GM12878 (cell line): ENCODE results near the gene HK2. TPM values are rescaled to one million over a fixed set of nuclear protein-coding genes. Genes with fewer than 3 reads are reported as not detected.
A peak's percentile ranks its signal among the peaks of the same experiment; 100 is the strongest.

Experiments
- BCL3 ChIP-seq: IDR thresholded peaks from 2 replicates; pipeline ENCODE4 v1.6.1; 2011; ENCODE audit warnings: borderline replicate concordance, low read depth, mild to moderate bottlenecking, moderate library complexity, low read length; ENCODE audit not compliant: insufficient read depth, poor library complexity, severe bottlenecking
- BCLAF1 ChIP-seq: fragments of 450-650 bp; IDR thresholded peaks from 2 replicates; pipeline ENCODE4 v1.6.1; 2017; ENCODE audit warnings: antibody characterized with exemption, mild to moderate bottlenecking, moderate library complexity
- CBFB ChIP-seq: IDR thresholded peaks from 2 replicates; pipeline ENCODE4 v1.6.1; 2016; ENCODE audit warnings: antibody characterized with exemption, low read depth
- FOS ChIP-seq: IDR thresholded peaks from 3 replicates; pipeline ENCODE4 v1.6.1; 2011; ENCODE audit warnings: borderline replicate concordance; ENCODE audit not compliant: insufficient read length; ENCODE audit errors: extremely low read depth
- GABPA ChIP-seq: IDR thresholded peaks from 2 replicates; pipeline ENCODE4 v1.6.1; 2014; ENCODE audit warnings: antibody characterized with exemption, low read depth, mild to moderate bottlenecking, inconsistent platforms
- HDAC2 ChIP-seq: fragments of 200-600 bp; sonication (generic); IDR thresholded peaks from 2 replicates; pipeline ENCODE4 v1.6.1; 2017
- HDGF ChIP-seq: fragments of 450-650 bp; IDR thresholded peaks from 2 replicates; pipeline ENCODE4 v1.6.1; 2016; ENCODE audit warnings: antibody characterized with exemption
- IRF3 ChIP-seq: fragments of 450-650 bp; IDR thresholded peaks from 2 replicates; pipeline ENCODE4 v1.6.1; 2014; ENCODE audit warnings: mild to moderate bottlenecking
- JUND ChIP-seq: IDR thresholded peaks from 2 replicates; pipeline ENCODE4 v1.6.1; 2012; ENCODE audit warnings: low read depth, mild to moderate bottlenecking, low read length, improper control_type of control experiment, moderate library complexity
- NFYA ChIP-seq: IDR thresholded peaks from 2 replicates; pipeline ENCODE4 v1.6.1; 2011; ENCODE audit warnings: low read depth, mild to moderate bottlenecking, low read length, improper control_type of control experiment, borderline replicate concordance
- PBX3 ChIP-seq: IDR thresholded peaks from 2 replicates; pipeline ENCODE4 v1.6.1; 2011; ENCODE audit warnings: mild to moderate bottlenecking, low read depth, low read length, moderate library complexity; ENCODE audit not compliant: insufficient replicate concordance
- RFX5 ChIP-seq: IDR thresholded peaks from 2 replicates; pipeline ENCODE4 v1.6.1; 2011; ENCODE audit warnings: low read depth, low read length, improper control_type of control experiment
- RUNX3 ChIP-seq: IDR thresholded peaks from 2 replicates; pipeline ENCODE4 v1.6.1; 2012; ENCODE audit warnings: low read length, inconsistent platforms
- SPI1 ChIP-seq: IDR thresholded peaks from 2 replicates; pipeline ENCODE4 v1.6.1; 2011; ENCODE audit warnings: low read depth, mild to moderate bottlenecking, low read length, moderate library complexity, borderline replicate concordance; ENCODE audit not compliant: insufficient read depth
- TARDBP ChIP-seq: IDR thresholded peaks from 2 replicates; pipeline ENCODE4 v1.6.1; 2016; ENCODE audit warnings: borderline replicate concordance
- WRNIP1 ChIP-seq: IDR thresholded peaks from 2 replicates; pipeline ENCODE4 v1.6.1; 2011; ENCODE audit warnings: low read depth, low read length, improper control_type of control experiment, borderline replicate concordance
- ZBTB4 ChIP-seq: fragments of 450-650 bp; formaldehyde crosslinking; IDR thresholded peaks from 2 replicates; pipeline ENCODE4 v1.4.0; 2022; ENCODE audit warnings: mild to moderate bottlenecking, moderate library complexity
- ZNF24 ChIP-seq: fragments of 450-650 bp; IDR thresholded peaks from 2 replicates; pipeline ENCODE4 v1.6.1; 2017; ENCODE audit warnings: antibody characterized with exemption, mild to moderate bottlenecking
- ZNF622 ChIP-seq: fragments of 450-650 bp; IDR thresholded peaks from 2 replicates; pipeline ENCODE4 v1.6.1; 2017; ENCODE audit warnings: mild to moderate bottlenecking, inconsistent platforms
- polyA plus RNA-seq, 11 experiments: library from polyadenylated mRNA; depleted of rRNA in 4 of 11; unstranded in 6 of 11; stranded (reverse) in 5 of 11; fragments of >200 nt; fragmentation: Nextera tagmentation in 4 of 11; fragmentation: Illumina TruSeq in 1 of 11; extraction: Ambion mirVana in 4 of 11; extraction: Trizol in 1 of 11; gene quantifications; 1 replicate in 1 of 11; 2 replicates in 10 of 11; pipeline versions ENCODE4 v1.2.1 to v1.2.3, GENCODE V29; 2011 to 2016; ENCODE audit warnings: inconsistent platforms in 2 of 11, missing spikeins in 2 of 11, low read depth in 1 of 11
- total RNA-seq, 4 experiments: library from RNA; depleted of rRNA in 3 of 4; stranded (reverse); fragments of >200 nt in 3 of 4; fragmentation: Illumina TruSeq in 1 of 4; extraction: Trizol in 1 of 4; gene quantifications; 2 replicates each; pipeline versions ENCODE4 v1.2.1 to v1.2.3, GENCODE V29; 2013 to 2021

Gene HK2
- total and polyA plus RNA-seq, 10 of the 15 experiments (the other 5 are each of a cell fraction or from before 2014, with no cell fraction given) = 5.0 to 73.1 (median 20.2) TPM

GRCh38 chr2:74834792-74835755 is 1.1 kb downstream of the HK2 start (continued):
- TF ChIP-seq ZBTB4 (no peak), ZNF622 (no peak), BCLAF1 (no peak; the same call in 1 of the 2 replicates), NFYA (no peak), ZNF24 (no peak), TARDBP (no peak), SPI1 (no peak), WRNIP1 (0 out of 2 replicates have a peak, but pooled peaks have one; percentile 18), PBX3 (no peak), HDGF (0 out of 2 replicates have a peak, but pooled peaks have one; percentile 51), GABPA (peak; percentile 65; the same call in 1 of the 2 replicates), IRF3 (0 out of 2 replicates have a peak, but pooled peaks have one; percentile 26), RFX5 (no peak), HDAC2 (no peak), RUNX3 (0 out of 2 replicates have a peak, but pooled peaks have one; percentile 19), FOS (no peak), JUND (no peak), CBFB (peak; percentile 30), BCL3 (peak; percentile 21)
